HCT116 (cell line): ENCODE measurements around the gene ROBO1. TPM values are rescaled to one million over a fixed set of nuclear protein-coding genes. Genes with fewer than 3 reads are reported as not detected.

Experiments used
- ATAC-seq: fragments of 200-7000 bp; cut with Tn5 transposase; 2 replicates; pipeline ENCODE4 v1.9.1; 2020; ENCODE audit warnings: mild to moderate bottlenecking, moderate library complexity
- BruUV-seq: library from RNA; stranded (reverse); fragments of 400-500 nt; replicated peaks from 2 replicates; lab custom pipeline; 2021; lab: Mats Ljungman, UMichigan
- CTCF ChIA-PET: fragments of 300-600 bp; sonication (Branson Sonifier 250); formaldehyde crosslinking; loops from one replicate; lab custom pipeline; 2021; ENCODE audit warnings: antibody characterized with exemption; lab: Charles Lee
- POLR2A ChIA-PET: fragments of 300-600, 350-600 bp; sonication (Branson Sonifier 250); formaldehyde crosslinking; loops from one replicate; lab custom pipeline; 2021; ENCODE audit warnings: antibody characterized with exemption; lab: Charles Lee
- RAD21 ChIA-PET, 2 experiments: fragments of 300-600 bp; sonication (Branson Sonifier 250); formaldehyde crosslinking; loops; one replicate each; lab custom pipeline; 2023; ENCODE audit warnings: low total read pairs in 2 of 2; ENCODE audit not compliant: uncharacterized antibody in 2 of 2, unreplicated experiment in 2 of 2, low non-redundant PET in 1 of 2; lab: Charles Lee
- DNase-seq: peaks from one replicate; pipeline ENCODE4 v3.0.0-alpha.2; 2010; ENCODE audit warnings: low read depth, low spot score
- H2AFZ ChIP-seq: fragments of 200-600 bp; shearing (Covaris generic), sonication (generic); 2 replicates; pipeline ENCODE4 v1.6.1; 2017; ENCODE audit warnings: low read depth, mixed run types, mixed read lengths, antibody characterized with exemption, low read length; ENCODE audit not compliant: poor library complexity, severe bottlenecking
- H3K27ac ChIP-seq: 2 replicates; pipeline ENCODE4 v1.5.1; 2012; ENCODE audit warnings: low read depth, low read length
- H3K27me3 ChIP-seq: fragments of 200-600 bp; sonication (generic); 2 replicates; pipeline ENCODE4 v1.6.1; 2016; ENCODE audit warnings: mixed run types, low read length, mixed read lengths; ENCODE audit not compliant: insufficient read depth
- H3K36me3 ChIP-seq, 2 experiments: fragments of 200-500 bp in 1 of 2; fragments of 200-600 bp in 1 of 2; sonication (Bioruptor generic) in 1 of 2; sonication (generic) in 1 of 2; 2 replicates each; pipeline versions ENCODE4 v1.5.1 to v1.6.1; 2014 to 2016; ENCODE audit warnings: low read length in 2 of 2, inconsistent platforms in 1 of 2, mixed read lengths in 1 of 2, mixed run types in 1 of 2; ENCODE audit not compliant: insufficient read depth in 2 of 2, control insufficient read depth in 1 of 2
- H3K4me1 ChIP-seq, 2 experiments: fragments of 200-600 bp in 1 of 2; sonication (generic) in 1 of 2; 2 replicates each; pipeline versions ENCODE4 v1.5.1 to v1.6.1; 2012 to 2017; ENCODE audit warnings: low read length in 2 of 2, inconsistent platforms in 1 of 2, mild to moderate bottlenecking in 1 of 2, mixed read lengths in 1 of 2, mixed run types in 1 of 2, moderate library complexity in 1 of 2; ENCODE audit not compliant: insufficient read depth in 2 of 2, control insufficient read depth in 1 of 2
- H3K4me2 ChIP-seq: fragments of 200-600 bp; sonication (generic); 2 replicates; pipeline ENCODE4 v1.6.1; 2017; ENCODE audit warnings: mixed run types, low read length, mixed read lengths
- H3K4me3 ChIP-seq, 2 experiments: fragments of 200-600 bp in 1 of 2; sonication (generic) in 1 of 2; replicated peaks in 1 of 2; 2 replicates each; pipeline ENCODE4 v1.5.1; 2011 to 2016; ENCODE audit warnings: low read length in 2 of 2, control low read depth in 1 of 2, low read depth in 1 of 2, mild to moderate bottlenecking in 1 of 2, mixed read lengths in 1 of 2, mixed run types in 1 of 2
- H3K79me2 ChIP-seq: fragments of 200-600 bp; sonication (generic); 2 replicates; pipeline ENCODE4 v1.6.1; 2017; ENCODE audit warnings: mild to moderate bottlenecking, mixed run types, low read length, moderate library complexity, mixed read lengths; ENCODE audit not compliant: insufficient read depth
- H3K9ac ChIP-seq: fragments of 200-600 bp; sonication (generic); 2 replicates; pipeline ENCODE4 v1.6.1; 2016; ENCODE audit warnings: low read length, mixed read lengths
- H3K9me2 ChIP-seq: fragments of 200-600 bp; sonication (generic), shearing (Covaris generic); 2 replicates; pipeline ENCODE4 v1.6.1; 2017; ENCODE audit warnings: mixed run types, mild to moderate bottlenecking, moderate library complexity; ENCODE audit not compliant: insufficient read depth
- H3K9me3 ChIP-seq, 2 experiments: fragments of 200-500 bp in 1 of 2; fragments of 200-600 bp in 1 of 2; sonication (Bioruptor generic) in 1 of 2; sonication (generic) in 1 of 2; 2 replicates each; pipeline ENCODE4 v1.6.1; 2014 to 2017; ENCODE audit warnings: low read length in 2 of 2, mixed read lengths in 2 of 2, inconsistent platforms in 1 of 2, low read depth in 1 of 2, mild to moderate bottlenecking in 1 of 2, mixed run types in 1 of 2, moderate library complexity in 1 of 2; ENCODE audit not compliant: control insufficient read depth in 1 of 2, insufficient read depth in 1 of 2
- H4K20me1 ChIP-seq: fragments of 200-600 bp; sonication (generic), shearing (Covaris generic); 2 replicates; pipeline ENCODE4 v1.6.1; 2017; ENCODE audit warnings: mixed run types, mild to moderate bottlenecking, moderate library complexity; ENCODE audit not compliant: insufficient read depth
- CEBPB ChIP-seq: IDR thresholded peaks from 2 replicates; pipeline ENCODE4 v1.6.1; 2012; ENCODE audit warnings: low read depth
- EGR1 ChIP-seq: IDR thresholded peaks from 2 replicates; pipeline ENCODE4 v1.6.1; 2012; ENCODE audit warnings: low read depth
- JUND ChIP-seq: IDR thresholded peaks from 2 replicates; pipeline ENCODE4 v1.6.1; 2012
- SIN3A ChIP-seq: IDR thresholded peaks from 2 replicates; pipeline ENCODE4 v1.6.1; 2012; ENCODE audit warnings: low read depth
- intact Hi-C: fragments of 100-400 bp; cut with micrococcal nuclease; formaldehyde crosslinking; loops from 2 replicates; pipeline ENCODE4 v1.10.0; 2022
- total RNA-seq: library from RNA; stranded (reverse); gene quantifications from one replicate; pipeline ENCODE4 v1.2.1, GENCODE V29; 2021; ENCODE audit not compliant: unreplicated experiment
- TF ChIP-seq, protein P1 (sequence below): IDR thresholded peaks from 2 replicates; pipeline ENCODE4 v1.6.1; 2011; ENCODE audit warnings: mild to moderate bottlenecking, low read length, moderate library complexity; ENCODE audit not compliant: insufficient replicate concordance; ENCODE audit errors: extremely low read depth

ROBO1 gene
- total RNA-seq, 1 experiment from 2014 or later: 0.27 TPM

GRCh38 chr3:78570496-78570895, 1197.3 kb downstream of the ROBO1 start:
- no peak for TF ChIP-seq SIN3A
- no peak for TF ChIP-seq JUND
- TF ChIP-seq, protein P1, sequence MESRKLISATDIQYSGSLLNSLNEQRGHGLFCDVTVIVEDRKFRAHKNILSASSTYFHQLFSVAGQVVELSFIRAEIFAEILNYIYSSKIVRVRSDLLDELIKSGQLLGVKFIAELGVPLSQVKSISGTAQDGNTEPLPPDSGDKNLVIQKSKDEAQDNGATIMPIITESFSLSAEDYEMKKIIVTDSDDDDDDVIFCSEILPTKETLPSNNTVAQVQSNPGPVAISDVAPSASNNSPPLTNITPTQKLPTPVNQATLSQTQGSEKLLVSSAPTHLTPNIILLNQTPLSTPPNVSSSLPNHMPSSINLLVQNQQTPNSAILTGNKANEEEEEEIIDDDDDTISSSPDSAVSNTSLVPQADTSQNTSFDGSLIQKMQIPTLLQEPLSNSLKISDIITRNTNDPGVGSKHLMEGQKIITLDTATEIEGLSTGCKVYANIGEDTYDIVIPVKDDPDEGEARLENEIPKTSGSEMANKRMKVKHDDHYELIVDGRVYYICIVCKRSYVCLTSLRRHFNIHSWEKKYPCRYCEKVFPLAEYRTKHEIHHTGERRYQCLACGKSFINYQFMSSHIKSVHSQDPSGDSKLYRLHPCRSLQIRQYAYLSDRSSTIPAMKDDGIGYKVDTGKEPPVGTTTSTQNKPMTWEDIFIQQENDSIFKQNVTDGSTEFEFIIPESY: no peak
- intact Hi-C loops: no loop called here
- Histone ChIP-seq H3K9me2 (no peaks in the 10 kb centered on the region), H3K4me1 (no peaks in the 10 kb centered on the region), H3K27ac (no peak overlapping the region), H3K36me3 (no peaks in the 10 kb centered on the region), H3K9me3 (peaks cover 12 to 19% of the 10 kb centered on the region in 2 experiments; a peak in 2 of 4 replicates), H3K9ac (no peak overlapping the region), H3K4me2 (no peak overlapping the region), H4K20me1 (no peaks in the 10 kb centered on the region), H2AFZ (no peak overlapping the region), H3K79me2 (no peaks in the 10 kb centered on the region), H3K27me3 (no peaks in the 10 kb centered on the region), H3K4me3 (no peak overlapping the region)
- no peak for DNase-seq
- ChIA-PET CTCF (no interaction called here), POLR2A (no interaction called here), RAD21 (no interaction called here)
- no TSS peak for BruUV-seq
- no peak for ATAC-seq

DNA sequence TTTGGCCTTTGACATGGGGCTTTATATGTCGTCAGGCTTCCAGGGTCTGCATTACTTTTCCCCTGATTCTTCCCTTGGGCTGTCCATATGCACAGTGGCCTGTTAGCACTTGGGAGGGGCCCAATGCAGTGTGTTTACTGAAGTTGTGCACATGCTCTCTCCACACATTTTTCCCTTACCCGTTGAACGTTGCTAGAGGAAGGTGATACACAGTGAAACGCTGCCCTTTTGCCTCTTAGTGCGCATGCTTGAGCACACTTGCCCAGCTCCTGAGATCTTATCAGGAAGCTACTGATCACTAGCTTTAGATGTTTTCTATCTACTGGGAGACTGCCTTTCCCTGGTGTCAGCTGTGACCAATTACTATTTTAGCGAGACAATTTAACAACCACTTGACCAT, 1198.0 kb downstream of the ROBO1 start:
- TF ChIP-seq CEBPB (no peak), EGR1 (no peak)
- Histone ChIP-seq H3K4me2 (no peak overlapping the region), H3K9me3 (peaks cover 9 to 14% of the 10 kb centered on the region in 2 experiments; a peak in 2 of 4 replicates), H3K27ac (no peak overlapping the region), H3K9me2 (no peaks in the 10 kb centered on the region), H3K4me1 (no peaks in the 10 kb centered on the region), H3K79me2 (no peaks in the 10 kb centered on the region), H3K4me3 (no peak overlapping the region), H3K36me3 (no peaks in the 10 kb centered on the region), H2AFZ (no peak overlapping the region), H3K9ac (no peak overlapping the region), H4K20me1 (no peaks in the 10 kb centered on the region), H3K27me3 (no peaks in the 10 kb centered on the region)
- ATAC-seq (no peak), DNase-seq (no peak)
- ChIA-PET RAD21 (no interaction called here), POLR2A (no interaction called here), CTCF (no interaction called here)
- BruUV-seq: no TSS peak
- intact Hi-C loops: no loop called here
